OCI-LY7 (cell line): ENCODE data around the gene CD38. TPM values are rescaled to one million over a fixed set of nuclear protein-coding genes. Genes with fewer than 3 reads are reported as not detected.
"Not testable (repeated sequence)": the region's sequence is repeated elsewhere in the genome, so short reads cannot be mapped to it uniquely, and the experiment has no call there.

Source experiments
- Bru-seq: library from RNA; stranded (reverse); fragments of 400-500 nt; gene quantifications from one replicate; lab custom pipeline; 2021; lab: Mats Ljungman, UMichigan
- BruChase-seq, 2 experiments: library from RNA; stranded (reverse); fragments of 400-500 nt; gene quantifications; one replicate each; lab custom pipeline; 2021; lab: Mats Ljungman, UMichigan
- BruUV-seq: library from RNA; stranded (reverse); fragments of 400-500 nt; replicated peaks from 2 replicates; lab custom pipeline; 2021; lab: Mats Ljungman, UMichigan
- CTCF ChIA-PET: fragments of 300-600 bp; sonication (Branson Sonifier 250); formaldehyde crosslinking; loops from one replicate; lab custom pipeline; 2022; ENCODE audit warnings: antibody characterized with exemption; ENCODE audit not compliant: unreplicated experiment; lab: Charles Lee
- POLR2A ChIA-PET: fragments of 300-600 bp; sonication (Branson Sonifier 250); formaldehyde crosslinking; loops from one replicate; lab custom pipeline; 2022; ENCODE audit warnings: antibody characterized with exemption; lab: Charles Lee
- DNase-seq: peaks from one replicate; pipeline ENCODE4 v3.0.0-alpha.2; 2015; ENCODE audit warnings: low spot score
- H2AFZ ChIP-seq: fragments of 200-600 bp; sonication (generic), shearing (Covaris generic); 2 replicates; pipeline ENCODE4 v1.6.1; 2014; ENCODE audit warnings: mild to moderate bottlenecking, antibody characterized with exemption, low read length, moderate library complexity
- H3K27ac ChIP-seq: fragments of 200-600 bp; sonication (generic); 2 replicates; pipeline ENCODE4 v1.5.1; 2014; ENCODE audit warnings: mixed run types, low read depth, mild to moderate bottlenecking, moderate library complexity, low read length, inconsistent platforms; ENCODE audit not compliant: poor library complexity, severe bottlenecking
- H3K36me3 ChIP-seq: fragments of 200-600 bp; sonication (generic); 2 replicates; pipeline ENCODE4 v1.6.1; 2014; ENCODE audit warnings: mild to moderate bottlenecking, antibody characterized with exemption, low read length, moderate library complexity, mixed read lengths; ENCODE audit not compliant: insufficient read depth
- H3K4me1 ChIP-seq: fragments of 200-600 bp; sonication (generic); 2 replicates; pipeline ENCODE4 v1.5.1; 2014; ENCODE audit warnings: mild to moderate bottlenecking, low read length; ENCODE audit not compliant: insufficient read depth, poor library complexity, severe bottlenecking
- H3K4me2 ChIP-seq: fragments of 200-600 bp; sonication (generic); 2 replicates; pipeline ENCODE4 v1.6.1; 2014; ENCODE audit warnings: mild to moderate bottlenecking, low read length
- H3K4me3 ChIP-seq: fragments of 200-600 bp; sonication (generic); 2 replicates; pipeline ENCODE4 v1.5.1; 2014; ENCODE audit warnings: mild to moderate bottlenecking, low read depth, low read length; ENCODE audit not compliant: poor library complexity, severe bottlenecking
- H3K79me2 ChIP-seq: fragments of 200-600 bp; sonication (generic); 2 replicates; pipeline ENCODE4 v1.6.1; 2016; ENCODE audit warnings: low read depth, mild to moderate bottlenecking, low read length, moderate library complexity, mixed read lengths; ENCODE audit not compliant: insufficient read depth
- H3K9me2 ChIP-seq: fragments of 200-600 bp; sonication (generic); 2 replicates; pipeline ENCODE4 v1.6.1; 2016; ENCODE audit warnings: mild to moderate bottlenecking, low read length, mixed read lengths; ENCODE audit not compliant: insufficient read depth
- H3K9me3 ChIP-seq: fragments of 200-600 bp; sonication (generic); 2 replicates; pipeline ENCODE4 v1.6.1; 2014; ENCODE audit warnings: mild to moderate bottlenecking, mixed run types, low read length, mixed read lengths
- H4K20me1 ChIP-seq: fragments of 200-600 bp; sonication (generic); 2 replicates; pipeline ENCODE4 v1.6.1; 2014; ENCODE audit warnings: mild to moderate bottlenecking, antibody characterized with exemption, low read length, moderate library complexity, mixed read lengths; ENCODE audit not compliant: insufficient read depth
- EZH2phosphoT487 ChIP-seq: fragments of 200-600 bp; sonication (generic); IDR thresholded peaks from 2 replicates; pipeline ENCODE4 v1.6.1; 2018; ENCODE audit warnings: low read depth, borderline replicate concordance, mild to moderate bottlenecking, mixed run types, antibody characterized with exemption, low read length, moderate library complexity, mixed read lengths
- intact Hi-C: fragments of 100-400 bp; cut with micrococcal nuclease; formaldehyde crosslinking; loops from one replicate; pipeline ENCODE4 v1.10.0; 2022; ENCODE audit not compliant: unreplicated experiment
- long read RNA-seq: library from polyadenylated mRNA; stranded (forward); transcript quantifications from one replicate; pipeline ENCODE4 v2.0.0, GENCODE V29; 2022
- total RNA-seq, 2 experiments: library from RNA; depleted of rRNA in 1 of 2; stranded (reverse); fragments of >200 nt in 1 of 2; shearing (Covaris generic) in 1 of 2; gene quantifications; 2 replicates each; pipeline ENCODE4 v1.2.3, GENCODE V29; 2014 to 2022
- TF ChIP-seq, protein P1 (sequence below): fragments of 200-600 bp; sonication (generic); conservative IDR thresholded peaks from 2 replicates; pipeline ENCODE4 v1.5.1; 2014; ENCODE audit warnings: mild to moderate bottlenecking, antibody characterized with exemption, low read length, moderate library complexity, mixed read lengths

Gene CD38
- total RNA-seq (2014; rRNA removed; shearing (Covaris generic)) (92.0 and 103 TPM in 2 replicates), total RNA-seq (2022) (176 and 214 TPM in 2 replicates), Bru-seq, nascent RNA (percentile 97 among the genes with signal in this experiment), BruChase-seq, experiment 1, labeled RNA remaining after a 6-hour chase (percentile 98 among the genes with signal in this experiment), BruChase-seq, experiment 2, labeled RNA remaining after a 2-hour chase (percentile 98 among the genes with signal in this experiment)
- long read RNA-seq, full-length matches to known transcripts, result 86 of 122 reads
- long read RNA-seq, partial matches to known transcripts, result 5 of 122 reads
- long read RNA-seq, other reads (novel, unspliced or antisense), result 31 of 122 reads

DNA sequence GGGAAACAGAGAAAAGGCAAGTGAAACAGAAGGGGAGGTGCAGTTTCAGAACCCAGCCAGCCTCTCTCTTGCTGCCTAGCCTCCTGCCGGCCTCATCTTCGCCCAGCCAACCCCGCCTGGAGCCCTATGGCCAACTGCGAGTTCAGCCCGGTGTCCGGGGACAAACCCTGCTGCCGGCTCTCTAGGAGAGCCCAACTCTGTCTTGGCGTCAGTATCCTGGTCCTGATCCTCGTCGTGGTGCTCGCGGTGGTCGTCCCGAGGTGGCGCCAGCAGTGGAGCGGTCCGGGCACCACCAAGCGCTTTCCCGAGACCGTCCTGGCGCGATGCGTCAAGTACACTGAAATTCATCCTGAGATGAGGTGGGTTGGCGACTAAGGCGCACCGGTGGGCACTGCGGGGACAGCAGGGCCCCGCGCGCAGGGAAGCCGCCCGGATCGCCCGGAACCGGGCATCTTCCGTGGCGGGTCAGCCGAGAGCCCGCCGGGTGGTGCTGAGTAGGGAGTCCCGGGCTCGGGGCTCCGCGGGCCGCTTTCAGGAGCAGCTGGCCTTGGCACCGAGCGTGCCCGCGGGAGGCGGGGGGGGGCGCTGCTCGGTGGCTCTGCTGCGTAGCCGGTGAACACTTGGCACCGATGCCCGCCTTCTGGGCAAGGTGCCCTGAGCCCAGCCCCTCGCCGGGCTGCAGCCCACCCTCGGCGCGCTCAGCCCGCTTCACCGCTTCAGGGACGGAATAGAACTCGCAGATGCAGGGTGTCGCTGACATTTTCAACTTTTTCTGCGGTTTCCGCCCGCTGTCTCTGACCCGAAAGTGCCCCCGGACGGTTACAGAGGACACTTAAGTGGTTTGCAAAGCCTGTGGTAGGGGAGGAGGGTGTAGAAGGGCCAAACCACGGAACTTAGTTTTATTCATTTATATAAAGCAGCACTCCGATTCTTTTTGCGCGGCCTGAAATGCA lies at the start of gene CD38:
TSS of gene CD38 (plus strand) at position 40 of the 953 bp plus-strand sequence. CDS start at position 127, 87 bp downstream.
- no TSS peak for BruUV-seq
- TF ChIP-seq, protein P1, sequence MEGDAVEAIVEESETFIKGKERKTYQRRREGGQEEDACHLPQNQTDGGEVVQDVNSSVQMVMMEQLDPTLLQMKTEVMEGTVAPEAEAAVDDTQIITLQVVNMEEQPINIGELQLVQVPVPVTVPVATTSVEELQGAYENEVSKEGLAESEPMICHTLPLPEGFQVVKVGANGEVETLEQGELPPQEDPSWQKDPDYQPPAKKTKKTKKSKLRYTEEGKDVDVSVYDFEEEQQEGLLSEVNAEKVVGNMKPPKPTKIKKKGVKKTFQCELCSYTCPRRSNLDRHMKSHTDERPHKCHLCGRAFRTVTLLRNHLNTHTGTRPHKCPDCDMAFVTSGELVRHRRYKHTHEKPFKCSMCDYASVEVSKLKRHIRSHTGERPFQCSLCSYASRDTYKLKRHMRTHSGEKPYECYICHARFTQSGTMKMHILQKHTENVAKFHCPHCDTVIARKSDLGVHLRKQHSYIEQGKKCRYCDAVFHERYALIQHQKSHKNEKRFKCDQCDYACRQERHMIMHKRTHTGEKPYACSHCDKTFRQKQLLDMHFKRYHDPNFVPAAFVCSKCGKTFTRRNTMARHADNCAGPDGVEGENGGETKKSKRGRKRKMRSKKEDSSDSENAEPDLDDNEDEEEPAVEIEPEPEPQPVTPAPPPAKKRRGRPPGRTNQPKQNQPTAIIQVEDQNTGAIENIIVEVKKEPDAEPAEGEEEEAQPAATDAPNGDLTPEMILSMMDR, result peak; percentile 24; the same call in 1 of the 2 replicates
- no peak for TF ChIP-seq EZH2phosphoT487
- peaks cover 9% of the 10 kb centered on the region; the same call in 1 of the 2 replicates for H4K20me1 ChIP-seq
- intact Hi-C loops, result loop anchor here (1.0 to 10.0 kb wide), 5 partner anchors 26 to 1556 kb away; partner anchors contain the start of genes CPEB2, FAM200B and TAPT1
- H3K79me2 ChIP-seq, result peaks cover 47% of the 10 kb centered on the region
- H2AFZ ChIP-seq, result peak within 1 kb of the TSS; percentile 0; the same call in 1 of the 2 replicates
- H3K9me2 ChIP-seq, result no peaks in the 10 kb centered on the region
- H3K4me3 ChIP-seq, result peak within 1 kb of the TSS; percentile 76
- H3K4me1 ChIP-seq, result peaks cover 62% of the 10 kb centered on the region
- peaks cover 46% of the 10 kb centered on the region for H3K36me3 ChIP-seq
- H3K27ac ChIP-seq, result peak within 1 kb of the TSS; percentile 96
- peaks cover 23% of the 10 kb centered on the region for H3K9me3 ChIP-seq
- DNase-seq, result peak; percentile 90
- POLR2A ChIA-PET, result interaction anchor here (0.6 to 2.2 kb wide), 9 partner anchors 8 to 904 kb away, joined by 3 to 14 read pairs (median 6); no protein-coding TSS in a partner anchor
- peak within 1 kb of the TSS; percentile 68 for H3K4me2 ChIP-seq
- CTCF ChIA-PET, result interaction anchor here (1.0 kb wide), 1 partner anchor 9 kb away, joined by 3 read pairs; no protein-coding TSS in a partner anchor

DNA sequence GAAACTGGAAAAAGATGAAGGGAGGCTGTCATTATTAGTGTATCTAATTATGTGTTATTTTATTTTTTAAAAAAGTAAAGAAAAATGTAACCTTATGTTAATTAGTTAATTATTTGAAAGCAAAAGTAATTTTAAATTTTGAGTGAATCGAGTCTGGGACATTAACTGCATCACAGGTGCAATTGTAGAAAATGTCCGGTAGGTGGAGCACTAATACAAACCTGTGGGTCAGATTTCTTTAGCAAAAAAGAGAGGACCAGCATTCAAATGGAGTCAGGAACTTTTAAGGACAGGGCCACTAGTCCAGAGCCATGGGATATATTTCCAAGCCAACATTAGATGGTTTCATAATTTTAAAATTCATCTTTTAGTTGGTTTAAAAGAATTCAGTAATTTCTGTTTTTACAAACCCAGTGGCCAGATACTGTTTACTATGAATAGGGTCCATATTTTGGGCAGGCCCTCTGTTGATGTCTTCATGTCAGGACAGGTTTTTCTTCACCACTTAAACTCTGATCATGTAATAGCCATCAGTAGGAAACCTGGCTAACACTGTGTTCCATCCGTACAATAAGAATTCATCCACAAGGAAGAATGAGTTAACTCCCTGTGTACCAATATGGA lies 48.1 kb upstream of the CD38 start:
- Histone ChIP-seq H3K36me3 (no peaks in the 10 kb centered on the region), H3K4me3 (no peak overlapping the region), H3K9me2 (no peaks in the 10 kb centered on the region), H3K9me3 (0 out of 2 replicates have a peak, but pooled peaks cover 5% of the 10 kb centered on the region), H3K27ac (no peak overlapping the region), H4K20me1 (no peaks in the 10 kb centered on the region), H3K79me2 (no peaks in the 10 kb centered on the region), H3K4me1 (peaks cover 42% of the 10 kb centered on the region), H3K4me2 (peak overlapping the region; percentile 36), H2AFZ (peak overlapping the region; percentile 59; the same call in 1 of the 2 replicates)
- POLR2A ChIA-PET, result no interaction called here
- no TSS peak for BruUV-seq
- intact Hi-C loops, result loop anchor here (1.0 to 5.0 kb wide), 7 partner anchors 47 to 271 kb away; partner anchors contain the start of gene FBXL5
- CTCF ChIA-PET, result no interaction called here
- no peak for TF ChIP-seq EZH2phosphoT487
- TF ChIP-seq, protein P1, result peak; percentile 99
- peak; percentile 78 for DNase-seq

DNA sequence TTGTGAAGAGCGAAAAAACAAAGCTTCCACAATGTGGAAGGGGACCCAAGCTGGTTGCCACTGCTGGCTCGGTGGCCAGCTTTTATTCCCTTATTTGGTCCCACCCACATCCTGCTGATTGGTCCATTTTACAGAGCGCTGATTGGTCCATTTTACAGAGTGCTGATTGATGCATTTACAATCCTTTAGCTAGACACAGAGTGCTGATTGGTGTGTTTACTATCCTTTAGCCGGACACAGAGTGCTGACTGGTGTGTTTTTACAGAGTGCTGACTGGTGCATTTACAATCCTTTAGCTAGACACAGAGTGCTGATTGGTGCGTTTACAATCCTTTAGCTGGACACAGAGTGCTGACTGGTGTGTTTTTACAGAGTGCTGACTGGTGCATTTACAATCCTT lies 45.1 kb upstream of the CD38 start:
- not testable (repeated sequence) for BruUV-seq

More for the DNA sequence above, 45.1 kb upstream of the CD38 start:
- H3K4me3 ChIP-seq, intact Hi-C loops, H3K27ac ChIP-seq, H3K9me2 ChIP-seq, H3K9me3 ChIP-seq, H3K4me2 ChIP-seq, H4K20me1 ChIP-seq, DNase-seq, H3K36me3 ChIP-seq, H3K79me2 ChIP-seq, H2AFZ ChIP-seq: not testable (repeated sequence)
- ChIA-PET CTCF (interaction anchor here (0.6 kb wide), 1 partner anchor 74 kb away, joined by 3 read pairs; no protein-coding TSS in a partner anchor), POLR2A (interaction anchor here (0.7 to 2.3 kb wide), 2 partner anchors 23 to 49 kb away, joined by 3 to 11 read pairs; no protein-coding TSS in a partner anchor)
- peaks cover 40% of the 10 kb centered on the region for H3K4me1 ChIP-seq
